OCI-LY1 (cell line): ENCODE measurements around the gene ZSWIM8.
"Not testable (repeated sequence)": the region's sequence is repeated elsewhere in the genome, so short reads cannot be mapped to it uniquely, and the experiment has no call there.

Source experiments
- H2AFZ ChIP-seq: fragments of 200-600 bp; sonication (generic), shearing (Covaris generic); 2 replicates; pipeline ENCODE4 v1.6.0; 2014; ENCODE audit warnings: antibody characterized with exemption, mild to moderate bottlenecking, low read length
- H3F3A ChIP-seq: fragments of 200-600 bp; sonication (generic), shearing (Covaris generic); 2 replicates; pipeline ENCODE4 v1.6.0; 2014; ENCODE audit warnings: mild to moderate bottlenecking, antibody characterized with exemption, low read length, moderate library complexity; ENCODE audit not compliant: insufficient read depth
- H3K27ac ChIP-seq: fragments of 200-600 bp; sonication (generic); 2 replicates; pipeline ENCODE4 v1.5.1; 2014; ENCODE audit warnings: low read length, mixed run types, mild to moderate bottlenecking, low read depth; ENCODE audit not compliant: poor library complexity, severe bottlenecking
- H3K27me3 ChIP-seq: fragments of 200-600 bp; sonication (generic); 2 replicates; pipeline ENCODE4 v1.6.0; 2014; ENCODE audit warnings: antibody characterized with exemption, mild to moderate bottlenecking, low read length, moderate library complexity; ENCODE audit not compliant: insufficient read depth
- H3K36me3 ChIP-seq: fragments of 200-600 bp; sonication (generic); 2 replicates; pipeline ENCODE4 v1.6.1; 2014; ENCODE audit warnings: mild to moderate bottlenecking, antibody characterized with exemption, low read length, moderate library complexity, mixed read lengths; ENCODE audit not compliant: insufficient read depth
- H3K4me1 ChIP-seq: fragments of 200-600 bp; sonication (generic); 2 replicates; pipeline ENCODE4 v1.5.1; 2014; ENCODE audit warnings: mild to moderate bottlenecking, low read length, moderate library complexity; ENCODE audit not compliant: insufficient read depth, severe bottlenecking
- H3K4me2 ChIP-seq: fragments of 200-600 bp; sonication (generic), shearing (Covaris generic); 2 replicates; pipeline ENCODE4 v1.6.1; 2014; ENCODE audit warnings: low read length
- H3K4me3 ChIP-seq: fragments of 200-600 bp; sonication (generic); 2 replicates; pipeline ENCODE4 v1.5.1; 2014; ENCODE audit warnings: low read length, low read depth, mild to moderate bottlenecking, mixed read lengths; ENCODE audit not compliant: poor library complexity, severe bottlenecking
- H3K79me2 ChIP-seq: fragments of 200-600 bp; shearing (Covaris generic); 2 replicates; pipeline ENCODE4 v1.6.1; 2016; ENCODE audit warnings: mixed run types, low read length, mixed read lengths; ENCODE audit not compliant: insufficient read depth
- H3K9ac ChIP-seq: fragments of 200-600 bp; sonication (generic), shearing (Covaris generic); 2 replicates; pipeline ENCODE4 v1.6.1; 2014; ENCODE audit warnings: mild to moderate bottlenecking, low read length, mixed read lengths
- H3K9me2 ChIP-seq: fragments of 200-600 bp; sonication (generic), shearing (Covaris generic); 2 replicates; pipeline ENCODE4 v1.6.1; 2014; ENCODE audit warnings: low read depth, mild to moderate bottlenecking, low read length, mixed read lengths
- H3K9me3 ChIP-seq: fragments of 200-600 bp; shearing (Covaris generic); 2 replicates; pipeline ENCODE4 v1.6.1; 2014; ENCODE audit warnings: low read length, mixed read lengths
- H4K20me1 ChIP-seq: fragments of 200-600 bp; sonication (generic), shearing (Covaris generic); 2 replicates; pipeline ENCODE4 v1.6.0; 2016; ENCODE audit warnings: mild to moderate bottlenecking, low read length; ENCODE audit not compliant: insufficient read depth
- CTCF ChIP-seq: fragments of 200-600 bp; sonication (generic), shearing (Covaris generic); IDR thresholded peaks from 2 replicates; pipeline ENCODE4 v1.5.1; 2017; ENCODE audit warnings: mild to moderate bottlenecking, antibody characterized with exemption, low read length, moderate library complexity, mixed read lengths
- EZH2 ChIP-seq: fragments of 200-600 bp; sonication (generic), shearing (Covaris generic); IDR thresholded peaks from 2 replicates; pipeline ENCODE4 v1.8.0; 2017; ENCODE audit warnings: borderline replicate concordance, mixed run types, mild to moderate bottlenecking, antibody characterized with exemption, low read length, moderate library complexity, mixed read lengths

The ZSWIM8 gene

GRCh38 chr10:73791871-73792400 is 6.5 kb downstream of the ZSWIM8 start:
- Histone ChIP-seq H3K9me2 (no peaks in the 10 kb centered on the region), H3K4me3 (no peak overlapping the region), H3K9ac (no peak overlapping the region), H3K36me3 (peaks cover 72% of the 10 kb centered on the region), H3K4me1 (no peaks in the 10 kb centered on the region), H3K27ac (no peak overlapping the region), H4K20me1 (no peaks in the 10 kb centered on the region), H2AFZ (no peak overlapping the region), H3K4me2 (no peak overlapping the region), H3K9me3 (no peaks in the 10 kb centered on the region), H3K27me3 (no peaks in the 10 kb centered on the region), H3K79me2 (no peaks in the 10 kb centered on the region), H3F3A (no peaks in the 10 kb centered on the region)
- TF ChIP-seq EZH2: no peak
- TF ChIP-seq CTCF: no peak

GRCh38 chr10:73793456-73793855 is 8.1 kb downstream of the ZSWIM8 start:
- no peaks in the 10 kb centered on the region for H3F3A ChIP-seq
- peaks cover 83% of the 10 kb centered on the region for H3K36me3 ChIP-seq
- no peaks in the 10 kb centered on the region for H3K9me2 ChIP-seq
- no peaks in the 10 kb centered on the region for H3K27me3 ChIP-seq
- no peak overlapping the region for H3K9ac ChIP-seq
- no peak overlapping the region for H3K27ac ChIP-seq
- no peaks in the 10 kb centered on the region for H3K79me2 ChIP-seq
- no peaks in the 10 kb centered on the region for H4K20me1 ChIP-seq
- H2AFZ ChIP-seq: no peak overlapping the region
- H3K4me2 ChIP-seq: no peak overlapping the region
- TF ChIP-seq EZH2 (no peak), CTCF (no peak)
- H3K4me1 ChIP-seq: no peaks in the 10 kb centered on the region
- H3K4me3 ChIP-seq: no peak overlapping the region
- no peaks in the 10 kb centered on the region for H3K9me3 ChIP-seq

- H2AFZ ChIP-seq, H3K27ac ChIP-seq, H3K9me3 ChIP-seq, H3K4me1 ChIP-seq, H3K27me3 ChIP-seq, H4K20me1 ChIP-seq, H3F3A ChIP-seq, H3K4me2 ChIP-seq, H3K9ac ChIP-seq, H3K79me2 ChIP-seq, H3K9me2 ChIP-seq, H3K4me3 ChIP-seq: not testable (repeated sequence)
- peaks cover 85% of the 10 kb centered on the region for H3K36me3 ChIP-seq
Measured at GRCh38 chr10:73795491-73795890, 10.1 kb downstream of the ZSWIM8 start.

- not testable (repeated sequence) for H3K9me2 ChIP-seq, H3K9ac ChIP-seq, H3K27ac ChIP-seq, H3K27me3 ChIP-seq, H3K4me3 ChIP-seq, H3F3A ChIP-seq, H3K4me1 ChIP-seq, H2AFZ ChIP-seq, H4K20me1 ChIP-seq, H3K9me3 ChIP-seq, H3K4me2 ChIP-seq, H3K79me2 ChIP-seq
- peaks cover 85% of the 10 kb centered on the region for H3K36me3 ChIP-seq
Measured at GRCh38 chr10:73796035-73796434, 10.6 kb downstream of the ZSWIM8 start.
